Suprapubic skin (tissue), 4 donors: ENCODE measurements around the gene APOC4. TPM values are rescaled to one million over a fixed set of nuclear protein-coding genes. Genes with fewer than 3 reads are reported as not detected.

Experiments
- DNase-seq, 2 donors: peaks; one replicate each; pipeline ENCODE4 v3.0.0-alpha.2; 2019; ENCODE audit warnings: low spot score in 2 of 2
- H3K27ac ChIP-seq: fragments of 200-600 bp; sonication (generic); one replicate; pipeline ENCODE4 v1.5.1; 2019
- H3K27me3 ChIP-seq: fragments of 200-600 bp; sonication (generic); one replicate; pipeline ENCODE4 v1.5.1; 2019
- H3K36me3 ChIP-seq: fragments of 200-600 bp; sonication (generic); one replicate; pipeline ENCODE4 v1.5.1; 2019
- H3K4me1 ChIP-seq: fragments of 200-600 bp; sonication (generic); one replicate; pipeline ENCODE4 v1.5.1; 2019
- H3K4me3 ChIP-seq: fragments of 200-600 bp; sonication (generic); one replicate; pipeline ENCODE4 v1.5.1; 2019; ENCODE audit warnings: mild to moderate bottlenecking
- H3K9me3 ChIP-seq: fragments of 200-600 bp; sonication (generic); one replicate; pipeline ENCODE4 v1.5.1; 2019
- CTCF ChIP-seq, 2 donors: fragments of 200-600 bp in 1 of 2; fragments of 450-650 bp in 1 of 2; sonication (generic) in 1 of 2; IDR thresholded peaks; one replicate each; pipeline ENCODE4 v1.5.1; 2016 to 2019; ENCODE audit warnings: antibody characterized with exemption in 2 of 2, mild to moderate bottlenecking in 1 of 2, moderate library complexity in 1 of 2
- EP300 ChIP-seq: sonication (generic); formaldehyde crosslinking; IDR thresholded peaks from one replicate; pipeline ENCODE4 v1.6.1; 2017; ENCODE audit warnings: antibody characterized with exemption
- POLR2A ChIP-seq, 2 donors: fragments of 450-650 bp; IDR thresholded peaks; one replicate each; pipeline ENCODE4 v1.6.1; 2017; ENCODE audit warnings: antibody characterized with exemption in 2 of 2, mild to moderate bottlenecking in 2 of 2, moderate library complexity in 2 of 2
- POLR2AphosphoS5 ChIP-seq, 3 donors: sonication (generic); formaldehyde crosslinking; IDR thresholded peaks; one replicate each; pipeline ENCODE4 v1.6.1; 2017; ENCODE audit warnings: antibody characterized with exemption in 3 of 3
- WGBS: methylation state at CpG from one replicate; pipeline ENCODE4 v1.1.5; 2018; 5-methylcytosine and 5-hydroxymethylcytosine counted together
- total RNA-seq, 4 donors: library from RNA; depleted of rRNA; stranded (reverse); fragments of >200 nt; gene quantifications; one replicate each; pipeline ENCODE4 v1.1.0, GENCODE V29; 2016

APOC4 gene
- total RNA-seq, 4 donors from 2014 or later = not detected

GRCh38 chr19:44955505-44956439 is 13.7 kb downstream of the APOC4 start:
- peak in 1 of 2 donors; percentile 80 for DNase-seq
- Histone ChIP-seq H3K36me3 (peaks cover 9% of the 10 kb centered on the region), H3K9me3 (no peaks in the 10 kb centered on the region), H3K27ac (peak overlapping the region; percentile 89), H3K4me1 (peaks cover 54% of the 10 kb centered on the region), H3K27me3 (no peaks in the 10 kb centered on the region), H3K4me3 (peak overlapping the region; percentile 93)
- TF ChIP-seq POLR2AphosphoS5 (IDR thresholded peaks at IDR 0.05) (no peak), EP300 (no peak), CTCF (IDR thresholded peaks at IDR 0.05) (no peak), POLR2A (IDR thresholded peaks at IDR 0.05) (no peak)
- WGBS = 13% methylated on average over 8 of the region's 40 CpGs

GRCh38 chr19:44957526-44957925 is 15.5 kb downstream of the APOC4 start:
- TF ChIP-seq POLR2A (IDR thresholded peaks at IDR 0.05) (no peak), EP300 (no peak), POLR2AphosphoS5 (IDR thresholded peaks at IDR 0.05) (no peak), CTCF (IDR thresholded peaks at IDR 0.05) (no peak)
- Histone ChIP-seq H3K27ac (no peak overlapping the region), H3K4me1 (peaks cover 43% of the 10 kb centered on the region), H3K4me3 (no peak overlapping the region), H3K9me3 (no peaks in the 10 kb centered on the region), H3K27me3 (no peaks in the 10 kb centered on the region), H3K36me3 (peaks cover 24% of the 10 kb centered on the region)
- DNase-seq = no peak
- 79% methylated on average over 7 of the region's 7 CpGs for WGBS

- Histone ChIP-seq H3K27me3 (no peaks in the 10 kb centered on the region), H3K4me1 (peaks cover 43% of the 10 kb centered on the region), H3K27ac (no peak overlapping the region), H3K36me3 (peaks cover 27% of the 10 kb centered on the region), H3K9me3 (no peaks in the 10 kb centered on the region), H3K4me3 (no peak overlapping the region)
- no peak for DNase-seq
- TF ChIP-seq EP300 (no peak), POLR2AphosphoS5 (IDR thresholded peaks at IDR 0.05) (no peak), POLR2A (IDR thresholded peaks at IDR 0.05) (no peak), CTCF (IDR thresholded peaks at IDR 0.05) (no peak)
- WGBS = 80% methylated on average over 9 of the region's 9 CpGs
These were observed 16.1 kb downstream of the APOC4 start for GRCh38 chr19:44958090-44958489.

GRCh38 chr19:44959691-44960090 is 17.7 kb downstream of the APOC4 start:
- no peak for TF ChIP-seq POLR2AphosphoS5 (IDR thresholded peaks at IDR 0.05)
- no peak for TF ChIP-seq CTCF (IDR thresholded peaks at IDR 0.05)
- no peak for TF ChIP-seq EP300
- TF ChIP-seq POLR2A (IDR thresholded peaks at IDR 0.05) = no peak
- Histone ChIP-seq H3K36me3 (peaks cover 39% of the 10 kb centered on the region), H3K27ac (no peak overlapping the region), H3K4me3 (no peak overlapping the region), H3K27me3 (no peaks in the 10 kb centered on the region), H3K4me1 (peaks cover 33% of the 10 kb centered on the region), H3K9me3 (no peaks in the 10 kb centered on the region)
- no peak for DNase-seq
- 84% methylated on average over 5 of the region's 5 CpGs for WGBS

GRCh38 chr19:44960906-44961728 is 19.1 kb downstream of the APOC4 start:
- Histone ChIP-seq H3K36me3 (peaks cover 54% of the 10 kb centered on the region), H3K4me1 (peaks cover 27% of the 10 kb centered on the region), H3K27ac (no peak overlapping the region), H3K9me3 (no peaks in the 10 kb centered on the region), H3K27me3 (no peaks in the 10 kb centered on the region), H3K4me3 (no peak overlapping the region)
- no peak for DNase-seq
- TF ChIP-seq CTCF (IDR thresholded peaks at IDR 0.05) = no peak
- no peak for TF ChIP-seq EP300
- TF ChIP-seq POLR2AphosphoS5 (IDR thresholded peaks at IDR 0.05) = no peak
- no peak for TF ChIP-seq POLR2A (IDR thresholded peaks at IDR 0.05)
- 73% methylated on average over 8 of the region's 8 CpGs for WGBS
